ENCODE results near the gene HIVEP1.

Gene HIVEP1

DNA sequence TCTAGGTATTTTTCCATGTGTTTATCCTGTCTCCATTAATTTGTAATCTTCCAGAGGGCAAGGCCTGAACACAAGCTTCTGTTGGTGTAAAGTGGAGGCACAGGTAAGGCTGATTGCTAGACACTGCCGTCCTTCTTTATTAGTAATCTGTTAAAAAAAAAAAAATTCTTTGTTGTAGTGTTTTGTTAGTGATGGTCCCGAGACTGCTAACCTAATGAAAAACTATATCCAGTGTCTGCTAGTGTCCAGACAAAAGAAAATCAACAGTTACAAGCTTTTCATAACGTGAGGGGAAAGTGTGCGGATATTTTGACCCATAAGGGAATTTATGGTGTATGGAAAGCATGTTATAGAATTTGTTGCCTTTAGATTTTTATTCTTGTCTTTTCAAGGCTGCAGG is 4.2 kb upstream of the HIVEP1 start:
- H3K4me1 ChIP-seq, result no peaks in the 10 kb centered on the region
- H3K36me3 ChIP-seq, result no peaks in the 10 kb centered on the region; the same call in 1 of the 2 replicates
- H3K4me3 ChIP-seq (ENCODE audit: low read depth, low read length), result peak overlapping the region; percentile 83
- TF ChIP-seq, protein P1, sequence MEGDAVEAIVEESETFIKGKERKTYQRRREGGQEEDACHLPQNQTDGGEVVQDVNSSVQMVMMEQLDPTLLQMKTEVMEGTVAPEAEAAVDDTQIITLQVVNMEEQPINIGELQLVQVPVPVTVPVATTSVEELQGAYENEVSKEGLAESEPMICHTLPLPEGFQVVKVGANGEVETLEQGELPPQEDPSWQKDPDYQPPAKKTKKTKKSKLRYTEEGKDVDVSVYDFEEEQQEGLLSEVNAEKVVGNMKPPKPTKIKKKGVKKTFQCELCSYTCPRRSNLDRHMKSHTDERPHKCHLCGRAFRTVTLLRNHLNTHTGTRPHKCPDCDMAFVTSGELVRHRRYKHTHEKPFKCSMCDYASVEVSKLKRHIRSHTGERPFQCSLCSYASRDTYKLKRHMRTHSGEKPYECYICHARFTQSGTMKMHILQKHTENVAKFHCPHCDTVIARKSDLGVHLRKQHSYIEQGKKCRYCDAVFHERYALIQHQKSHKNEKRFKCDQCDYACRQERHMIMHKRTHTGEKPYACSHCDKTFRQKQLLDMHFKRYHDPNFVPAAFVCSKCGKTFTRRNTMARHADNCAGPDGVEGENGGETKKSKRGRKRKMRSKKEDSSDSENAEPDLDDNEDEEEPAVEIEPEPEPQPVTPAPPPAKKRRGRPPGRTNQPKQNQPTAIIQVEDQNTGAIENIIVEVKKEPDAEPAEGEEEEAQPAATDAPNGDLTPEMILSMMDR (IDR thresholded peaks at IDR 0.05; ENCODE audit: low read depth, low read length), result no peak
- no peaks in the 10 kb centered on the region for H3K9me3 ChIP-seq
- H3K27me3 ChIP-seq, result no peaks in the 10 kb centered on the region
- DNase-seq, result no peak

DNA sequence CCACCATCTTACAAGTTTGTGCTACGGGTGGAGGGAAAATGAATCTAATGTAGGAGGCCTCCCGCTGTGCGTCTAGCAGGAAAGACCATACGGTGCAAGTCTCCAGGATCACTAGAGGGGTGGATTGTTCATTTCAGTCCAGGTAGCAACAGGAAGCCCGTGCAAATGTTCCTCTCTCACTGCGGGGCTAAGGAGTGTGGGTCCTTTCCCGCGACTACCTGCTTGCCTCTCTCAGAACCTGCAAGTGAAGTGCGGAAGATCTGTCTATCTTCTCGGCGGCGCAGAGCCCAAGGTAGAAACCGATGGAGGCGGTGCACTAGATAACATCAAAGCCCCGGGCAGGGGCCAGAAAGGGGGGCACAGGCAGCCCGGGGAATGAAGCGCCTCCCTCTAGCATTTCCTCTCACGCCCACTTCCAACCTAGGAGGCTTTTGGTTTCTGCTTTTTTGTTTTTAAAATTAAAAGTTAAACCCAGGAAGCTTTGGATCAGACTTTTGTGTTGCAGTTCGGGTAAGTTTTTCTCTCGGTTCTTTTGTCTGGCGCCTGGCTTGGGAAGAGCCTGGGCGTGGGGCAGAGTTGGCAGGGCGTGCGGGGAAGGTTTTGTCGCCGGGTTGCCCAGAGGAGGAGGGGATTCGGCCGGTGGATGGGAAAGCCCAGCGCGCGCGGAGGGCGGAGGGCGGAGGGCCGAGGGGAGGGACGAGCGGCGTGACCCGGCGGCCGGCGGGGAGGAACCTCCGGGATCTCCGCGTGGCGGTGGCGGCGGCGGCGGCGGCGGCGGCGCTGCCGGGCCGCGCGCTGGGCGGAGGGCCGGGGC is 3.5 kb upstream of the HIVEP1 start:
- H3K4me1 ChIP-seq, result no peaks in the 10 kb centered on the region

DNA sequence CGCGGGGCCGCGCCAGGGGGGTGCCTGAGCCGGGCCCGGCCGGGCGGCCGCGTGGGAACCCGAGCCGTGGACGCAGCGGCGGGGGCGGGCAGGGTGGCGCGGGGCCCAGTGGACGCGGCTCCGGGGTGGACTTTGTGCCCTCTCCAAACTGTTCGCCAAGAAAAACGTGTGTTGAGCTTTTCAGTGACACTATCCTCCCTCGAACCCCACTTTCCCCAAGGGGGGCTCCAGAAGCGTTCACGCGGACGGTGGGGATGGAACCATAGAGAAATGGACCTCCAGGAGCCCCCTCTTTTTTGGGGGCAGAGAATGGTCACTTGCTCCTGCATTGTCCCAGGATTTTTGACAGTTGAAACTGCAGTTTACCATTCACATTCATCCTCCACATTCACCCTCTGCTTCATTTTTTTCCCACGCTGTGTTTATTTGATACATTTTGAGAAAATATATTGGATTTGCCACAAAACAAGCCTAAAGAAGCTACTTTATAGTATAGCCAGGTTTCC is 2.9 kb upstream of the HIVEP1 start:
- DNase-seq, result no peak

More for the DNA sequence above, 3.5 kb upstream of the HIVEP1 start:
- TF ChIP-seq, protein P1 (IDR thresholded peaks at IDR 0.05; ENCODE audit: low read depth, low read length), result no peak
- DNase-seq, result peak; percentile 87
- no peaks in the 10 kb centered on the region for H3K9me3 ChIP-seq
- peak overlapping the region; percentile 83 for H3K4me3 ChIP-seq (ENCODE audit: low read depth, low read length)
- H3K27me3 ChIP-seq, result no peaks in the 10 kb centered on the region
- no peaks in the 10 kb centered on the region; the same call in 1 of the 2 replicates for H3K36me3 ChIP-seq

DNA sequence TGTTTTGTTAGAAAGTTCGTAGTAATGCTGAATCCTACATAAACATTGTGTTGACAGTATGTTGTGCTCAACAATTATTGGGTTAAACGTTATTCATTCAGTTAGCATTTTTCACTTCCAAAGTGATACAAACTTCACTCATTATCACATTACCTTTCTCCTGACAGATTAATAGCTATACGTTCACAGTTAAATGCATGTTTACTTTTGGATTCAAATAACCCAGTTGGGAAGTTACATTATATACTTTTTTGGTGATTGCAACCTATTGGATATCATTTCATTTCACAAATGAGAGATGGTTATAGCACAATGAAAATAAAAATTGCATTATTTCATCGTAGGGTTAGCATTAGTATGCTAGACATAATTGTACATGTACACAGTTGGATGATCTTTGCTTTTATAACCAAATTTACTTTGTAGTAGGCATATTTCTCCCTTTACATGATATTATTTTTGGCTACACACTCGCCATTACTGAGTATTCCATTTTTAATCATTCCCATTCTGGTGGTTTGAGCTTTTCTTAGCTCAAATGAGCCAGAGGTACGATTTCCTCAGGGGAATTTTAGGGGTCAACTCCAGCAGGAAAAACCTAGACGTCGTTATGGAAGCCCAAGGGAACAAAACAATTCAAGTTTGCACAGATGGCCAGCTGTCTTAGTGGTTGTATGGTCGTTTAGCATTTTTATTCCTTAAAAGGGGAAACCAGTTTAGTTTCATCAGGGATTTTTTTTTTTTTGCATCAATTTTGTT is 2.1 kb upstream of the HIVEP1 start:
- H3K27me3 ChIP-seq, result no peaks in the 10 kb centered on the region
- H3K36me3 ChIP-seq, result no peaks in the 10 kb centered on the region; the same call in 1 of the 2 replicates
- H3K4me3 ChIP-seq (ENCODE audit: low read depth, low read length), result peak overlapping the region; percentile 88
- no peak for DNase-seq
- no peaks in the 10 kb centered on the region for H3K9me3 ChIP-seq
- H3K4me1 ChIP-seq, result no peaks in the 10 kb centered on the region
- TF ChIP-seq, protein P1 (IDR thresholded peaks at IDR 0.05; ENCODE audit: low read depth, low read length), result no peak

More for the DNA sequence above, 2.9 kb upstream of the HIVEP1 start:
- H3K4me3 ChIP-seq (ENCODE audit: low read depth, low read length), result peak overlapping the region; percentile 88
- H3K4me1 ChIP-seq, result no peaks in the 10 kb centered on the region
- no peaks in the 10 kb centered on the region for H3K27me3 ChIP-seq
- H3K36me3 ChIP-seq, result no peaks in the 10 kb centered on the region; the same call in 1 of the 2 replicates
- H3K9me3 ChIP-seq, result no peaks in the 10 kb centered on the region
- TF ChIP-seq, protein P1 (IDR thresholded peaks at IDR 0.05; ENCODE audit: low read depth, low read length), result no peak

DNA sequence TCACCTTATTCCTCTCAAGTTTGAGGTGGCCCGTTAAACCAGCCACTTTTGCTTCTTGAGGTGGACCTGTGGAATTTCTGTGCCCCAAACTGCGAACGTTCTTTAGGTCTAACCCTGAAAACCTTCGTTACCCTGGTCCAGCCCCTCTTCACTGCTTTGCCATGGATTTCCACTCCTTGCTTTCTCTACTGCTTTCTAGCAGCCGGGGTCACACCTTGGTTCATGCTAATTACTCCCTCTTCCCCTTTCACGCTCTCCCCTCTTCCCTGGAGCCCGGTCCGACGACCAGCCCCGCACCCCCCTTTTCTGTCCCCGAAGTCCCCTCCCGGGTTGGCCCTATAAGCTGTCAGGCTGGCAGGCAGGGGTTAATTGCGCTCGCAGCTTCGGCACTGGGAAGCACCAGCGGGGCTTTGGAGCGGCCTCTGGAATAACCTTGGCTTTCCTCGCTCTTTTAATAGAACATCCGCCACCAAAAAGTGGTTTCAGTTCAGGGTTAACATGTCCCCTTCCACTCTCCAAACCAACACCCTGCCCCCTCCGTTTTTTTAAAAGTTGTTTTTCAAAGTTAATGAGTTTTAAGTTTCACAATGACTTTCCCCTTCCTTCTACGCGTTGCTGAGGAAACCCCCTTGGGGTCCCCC is 1.4 kb upstream of the HIVEP1 start:
- Histone ChIP-seq H3K36me3 (no peaks in the 10 kb centered on the region; the same call in 1 of the 2 replicates), H3K4me1 (no peaks in the 10 kb centered on the region), H3K9me3 (no peaks in the 10 kb centered on the region), H3K4me3 (ENCODE audit: low read depth, low read length) (peak overlapping the region; percentile 88), H3K27me3 (no peaks in the 10 kb centered on the region)
- DNase-seq, result peak; percentile 71
- TF ChIP-seq, protein P1 (IDR thresholded peaks at IDR 0.05; ENCODE audit: low read depth, low read length), result no peak

Measured in BE2C (cell line).